ENCODE data around the gene MSANTD3. TPM values are rescaled to one million over a fixed set of nuclear protein-coding genes. Genes with fewer than 3 reads are reported as not detected.
"Not testable (repeated sequence)": the region's sequence is repeated elsewhere in the genome, so short reads cannot be mapped to it uniquely, and the experiment has no call there.

Gene MSANTD3
- total RNA-seq = 10 to 100 TPM in 2 of 3 donors, 1 to 10 TPM in 1; 6.2 to 18.1 (median 10.5) TPM
- long read RNA-seq, donor 1, transcript MSANTD3-203 (3 exons, 1,362 nt) = major isoform, 18 of 19 reads
- long read RNA-seq, donor 1, partial matches to known transcripts = 1 of 19 reads
- long read RNA-seq, donor 1, other reads (novel, unspliced or antisense) = 0 of 19 reads
- long read RNA-seq, donor 2, transcript MSANTD3-203 (3 exons, 1,362 nt) = major isoform, 7 of 9 reads
- long read RNA-seq, donor 2, partial matches to known transcripts = 1 of 9 reads
- long read RNA-seq, donor 2, other reads (novel, unspliced or antisense) = 1 of 9 reads

- intact Hi-C loops (cut with DNase I, micrococcal nuclease) = no loop called here
- Histone ChIP-seq H3K36me3 (ENCODE audit: low read depth) (no peaks in the 10 kb centered on the region), H3K9me3 (no peaks in the 10 kb centered on the region), H3K4me1 (ENCODE audit: low read depth) (peaks cover 4% of the 10 kb centered on the region), H3K4me3 (peak within 1 kb of the TSS; percentile 68)
- no peak for TF ChIP-seq CTCF (IDR thresholded peaks at IDR 0.05)
- DNase-seq = peak; percentile 66 to 82 (median 76)
- ATAC-seq = peak; percentile 85
Measured at GRCh38 chr9:100426530-100427365, at the start of gene MSANTD3. Gene MSANTD3 (plus strand): TSS chr9:100427143. CDS start chr9:100441939, 14,796 bp downstream.

GRCh38 chr9:100379862-100380261, 47.1 kb upstream of the MSANTD3 start:
- H3K4me3 ChIP-seq = no peak overlapping the region
- H3K4me1 ChIP-seq (ENCODE audit: low read depth) = no peaks in the 10 kb centered on the region
- intact Hi-C loops (cut with DNase I, micrococcal nuclease) = no loop called here
- ATAC-seq = no peak
- peaks cover 16% of the 10 kb centered on the region for H3K9me3 ChIP-seq
- no peaks in the 10 kb centered on the region for H3K36me3 ChIP-seq (ENCODE audit: low read depth)
- no peak for DNase-seq
- TF ChIP-seq CTCF (IDR thresholded peaks at IDR 0.05) = no peak

GRCh38 chr9:100392989-100393388, 34.0 kb upstream of the MSANTD3 start:
- intact Hi-C loops (cut with DNase I, micrococcal nuclease) = not testable (repeated sequence)

GRCh38 chr9:100394032-100394695, 32.8 kb upstream of the MSANTD3 start:
- H3K4me3 ChIP-seq = no peak overlapping the region
- peaks cover 2% of the 10 kb centered on the region for H3K9me3 ChIP-seq
- no peaks in the 10 kb centered on the region for H3K36me3 ChIP-seq (ENCODE audit: low read depth)
- ATAC-seq (no peak), DNase-seq (no peak)
- TF ChIP-seq CTCF (IDR thresholded peaks at IDR 0.05) = no peak
- intact Hi-C loops (cut with DNase I, micrococcal nuclease) = no loop called here
- no peaks in the 10 kb centered on the region for H3K4me1 ChIP-seq (ENCODE audit: low read depth)

More at GRCh38 chr9:100392989-100393388, 34.0 kb upstream of the MSANTD3 start:
- not testable (repeated sequence) for H3K36me3 ChIP-seq (ENCODE audit: low read depth); DNase-seq; ATAC-seq; H3K9me3 ChIP-seq; H3K4me3 ChIP-seq; H3K4me1 ChIP-seq (ENCODE audit: low read depth)

- Histone ChIP-seq H3K4me3 (no peak overlapping the region), H3K4me1 (ENCODE audit: low read depth) (no peaks in the 10 kb centered on the region), H3K9me3 (peaks cover 2% of the 10 kb centered on the region), H3K36me3 (ENCODE audit: low read depth) (no peaks in the 10 kb centered on the region)
- no peak for DNase-seq
- intact Hi-C loops (cut with DNase I, micrococcal nuclease) = no loop called here
- no peak for TF ChIP-seq CTCF (IDR thresholded peaks at IDR 0.05)
- no peak for ATAC-seq
Measured at GRCh38 chr9:100394816-100395215, 32.1 kb upstream of the MSANTD3 start.
